Lower leg skin (tissue), 3 donors: ENCODE results near the gene MIDN.

Experiments
- CTCF ChIP-seq, 3 donors: fragments of 450-650 bp; IDR thresholded peaks; one replicate each; pipeline ENCODE4 v1.5.1; 2016; ENCODE audit warnings: antibody characterized with exemption in 3 of 3, mild to moderate bottlenecking in 3 of 3, moderate library complexity in 2 of 3
- POLR2A ChIP-seq, 2 donors: fragments of 450-650 bp; IDR thresholded peaks; one replicate each; pipeline ENCODE4 v1.6.1; 2016 to 2017; ENCODE audit warnings: antibody characterized with exemption in 2 of 2, mild to moderate bottlenecking in 1 of 2, moderate library complexity in 1 of 2

GRCh38 chr19:1238369-1239303 lies 9.7 kb upstream of the MIDN start:
- TF ChIP-seq CTCF (IDR thresholded peaks at IDR 0.05) (no peak), POLR2A (IDR thresholded peaks at IDR 0.05) (no peak)
